H1 (cell line): ENCODE data around the gene GIT1. TPM values are rescaled to one million over a fixed set of nuclear protein-coding genes. Genes with fewer than 3 reads are reported as not detected.

ENCODE experiments used
- KDM1A ChIP-seq: fragments of 200-600, 300-600 bp; sonication (generic); IDR thresholded peaks from 2 replicates; pipeline ENCODE4 v1.7.1; 2016; ENCODE audit warnings: mild to moderate bottlenecking, low read length, borderline replicate concordance
- KDM4A ChIP-seq: IDR thresholded peaks from one replicate; pipeline ENCODE4 v1.7.1; 2012; ENCODE audit warnings: low read depth, mild to moderate bottlenecking, moderate library complexity, low read length, inconsistent platforms; ENCODE audit not compliant: severe bottlenecking
- polyA plus RNA-seq, 7 experiments: library from polyadenylated mRNA; depleted of rRNA in 3 of 7; stranded (reverse) in 5 of 7; unstranded in 2 of 7; fragments of >200 nt in 5 of 7; fragments of 200-250 nt in 2 of 7; gene quantifications; 1 replicate in 5 of 7; 2 replicates in 1 of 7; 4 replicates in 1 of 7; pipeline versions ENCODE4 v1.2.1 to v1.2.3, GENCODE V29; 2011 to 2013; ENCODE audit warnings: missing spikeins in 2 of 7, mixed read lengths in 2 of 7
- total RNA-seq: library from RNA; stranded (reverse); fragmentation: NEBNext Ultra II Directional; extraction: Animal tissue kit (Norgen Biotek cat#: 25700); gene quantifications from 2 replicates; pipeline ENCODE4 v1.2.1, GENCODE V29; 2021

Gene GIT1
- total and polyA plus RNA-seq, 2 of the 8 experiments (the other 6 are each of a cell fraction or from before 2014, with no cell fraction given), result 62.4 to 63.0 TPM

- no peak for TF ChIP-seq KDM4A
- TF ChIP-seq KDM1A, result no peak
Measured at GRCh38 chr17:29573871-29574731, 15.3 kb downstream of the GIT1 start (continued).
